ENCODE results near the gene CACNB2. TPM values are rescaled to one million over a fixed set of nuclear protein-coding genes. Genes with fewer than 3 reads are reported as not detected.

Gene CACNB2
- total RNA-seq = 31.2 TPM

GRCh38 chr10:18140149-18140956, at the start of gene CACNB2:
CACNB2 (plus strand) TSS chr10:18140424.

Other genes starting within 250 kb of the CACNB2 start
- 18.0 TPM for gene SLC39A12, start 188.5 kb upstream of the CACNB2 start, total RNA-seq